ENCODE measurements around the gene ADAMTSL1. TPM values are rescaled to one million over a fixed set of nuclear protein-coding genes. Genes with fewer than 3 reads are reported as not detected.

ADAMTSL1 gene
- total and polyA plus RNA-seq, 2 of the 8 experiments (the other 6 are each of a cell fraction or from before 2014, with no cell fraction given): 0.84 to 1.1 TPM

GRCh38 chr9:18874069-18874468 is 400.1 kb downstream of the ADAMTSL1 start:
- TF ChIP-seq CTCF (IDR thresholded peaks at IDR 0.05; ENCODE audit: control extremely low read depth in 1 of 3, insufficient read depth in 1 of 3, low read depth in 1 of 3, low read length in 3 of 3) (no peak), SP1 (IDR thresholded peaks at IDR 0.05; ENCODE audit: low read depth, low read length) (no peak), BCL11A (IDR thresholded peaks at IDR 0.05; ENCODE audit: low read depth in 2 of 2, low read length in 2 of 2) (no peak), FOSL1 (IDR thresholded peaks at IDR 0.05; ENCODE audit: insufficient read depth, low read depth, low read length) (no peak), MAFK (IDR thresholded peaks at IDR 0.05; ENCODE audit: low read depth, low read length) (no peak), RNF2 (IDR thresholded peaks at IDR 0.05; ENCODE audit: borderline replicate concordance, low read depth, low read length, missing control alignments, poor library complexity, severe bottlenecking) (no peak), POLR2A (IDR thresholded peaks at IDR 0.05; ENCODE audit: control extremely low read depth in 1 of 2, low read depth in 2 of 2, low read length in 2 of 2) (no peak)
- no peak overlapping the region for H2AK5ac ChIP-seq (ENCODE audit: low read depth, low read length)
- H2BK20ac ChIP-seq (ENCODE audit: low read length): no peak overlapping the region
- H2AFZ ChIP-seq (ENCODE audit: low read length): no peak overlapping the region
- no peak overlapping the region for H3K9ac ChIP-seq (replicated peaks in 1 of 4; ENCODE audit: extremely low read depth in 1 of 4, low read depth in 3 of 4, low read length in 3 of 4)
- no peak overlapping the region for H2BK15ac ChIP-seq (ENCODE audit: low read length)
- CTCF ChIA-PET (ENCODE audit: partially characterized antibody): interaction anchor here (1.0 kb wide), 1 partner anchor 436 kb away, joined by 3 read pairs; no protein-coding TSS in a partner anchor
- H3K79me2 ChIP-seq (ENCODE audit: control insufficient read depth in 1 of 2, insufficient read depth in 2 of 2, low read length in 2 of 2): no peaks in the 10 kb centered on the region
- no peak overlapping the region for H4K5ac ChIP-seq (ENCODE audit: insufficient read length, low read depth, low read length)
- H3K56ac ChIP-seq (replicated peaks; ENCODE audit: insufficient read length, low read depth, low read length): no peak overlapping the region
- no peak for DNase-seq (ENCODE audit: low read depth in 1 of 2, low spot score in 2 of 2)
- no peaks in the 10 kb centered on the region for H3K36me3 ChIP-seq (ENCODE audit: control insufficient read depth in 2 of 4, insufficient read depth in 4 of 4, low read length in 3 of 4)
- no peaks in the 10 kb centered on the region for H3K4me1 ChIP-seq (replicated peaks in 1 of 4; ENCODE audit: control insufficient read depth in 3 of 4, insufficient read depth in 4 of 4, low read length in 3 of 4)
- no peak for FAIRE-seq
- no peak overlapping the region for H2BK5ac ChIP-seq (ENCODE audit: low read depth, low read length)
- H3K27ac ChIP-seq (ENCODE audit: low read depth, low read length): no peak overlapping the region
- H3K23ac ChIP-seq (ENCODE audit: insufficient read length): no peak overlapping the region
- no peak overlapping the region for H4K91ac ChIP-seq (replicated peaks; ENCODE audit: insufficient read length, low read length)
- no peak overlapping the region for H2BK120ac ChIP-seq (replicated peaks; ENCODE audit: low read depth, low read length)
- no peak overlapping the region for H2BK12ac ChIP-seq (ENCODE audit: low read depth, low read length)
- H3K4me3 ChIP-seq (ENCODE audit: extremely low read depth in 1 of 4, insufficient read depth in 2 of 4, low read depth in 3 of 4, low read length in 4 of 4): no peak overlapping the region
- no peaks in the 10 kb centered on the region for H3K27me3 ChIP-seq (replicated peaks in 1 of 4; ENCODE audit: control insufficient read depth in 3 of 4, extremely low read depth in 1 of 4, insufficient read depth in 3 of 4, low read length in 3 of 4)
- no peaks in the 10 kb centered on the region for H3K9me3 ChIP-seq (ENCODE audit: insufficient read depth in 2 of 2, low read depth in 1 of 2, low read length in 1 of 2)
- H3K79me1 ChIP-seq (ENCODE audit: low read depth, low read length): no peaks in the 10 kb centered on the region
- H4K8ac ChIP-seq (ENCODE audit: extremely low read depth, insufficient read depth, low read length): no peak overlapping the region
- H3K4me2 ChIP-seq (ENCODE audit: insufficient read depth in 1 of 2, low read depth in 2 of 2, low read length in 2 of 2): no peak overlapping the region
- H3K4ac ChIP-seq (replicated peaks; ENCODE audit: insufficient read length, low read depth, low read length): no peak overlapping the region
- H3K14ac ChIP-seq (ENCODE audit: insufficient read length): no peak overlapping the region
- POLR2A ChIA-PET (ENCODE audit: partially characterized antibody): no interaction called here
- no peak overlapping the region for H3K18ac ChIP-seq (ENCODE audit: extremely low read depth, low read length)
- H4K20me1 ChIP-seq (replicated peaks in 1 of 2; ENCODE audit: control insufficient read depth in 1 of 2, insufficient read depth in 2 of 2, low read length in 2 of 2): no peaks in the 10 kb centered on the region
- H3K23me2 ChIP-seq (ENCODE audit: low read depth, low read length): no peaks in the 10 kb centered on the region
- 87% methylated on average over 4 of the region's 4 CpGs; no CpG with 5 or more reads in 1 of the 2 experiments for WGBS, 2 experiments (ENCODE audit: extremely low coverage in 1 of 2, insufficient coverage in 1 of 2, insufficient read length in 1 of 2, insufficient replicate concordance in 2 of 2, low coverage in 1 of 2, low lambda C conversion rate in 2 of 2, missing lambda C conversion rate in 1 of 2)

Measured in H1 (cell line).